ENCODE measurements around the gene SOD3. TPM values are rescaled to one million over a fixed set of nuclear protein-coding genes. Genes with fewer than 3 reads are reported as not detected.

SOD3 gene
- total and polyA plus RNA-seq, 9 of the 15 experiments (the other 6 are each of a cell fraction or from before 2014, with no cell fraction given), result 0.10 to 0.31 (median 0.24) TPM; not detected in 6

GRCh38 chr4:24810871-24811631 is 15.7 kb downstream of the SOD3 start:
- Histone ChIP-seq H3K4me3 (no peak overlapping the region), H3K79me2 (ENCODE audit: control insufficient read depth, insufficient read depth, low read length) (no peaks in the 10 kb centered on the region), H3K27ac (ENCODE audit: extremely low read depth, low read depth, low read length) (no peak overlapping the region), H3K4me1 (replicated peaks in 1 of 2; ENCODE audit: control insufficient read depth in 2 of 2, insufficient read depth in 2 of 2, low read length in 2 of 2) (peaks cover 0 to 2% of the 10 kb centered on the region in 2 experiments; a peak in 2 of 5 replicates), H3K9me1 (ENCODE audit: control insufficient read depth, insufficient read depth, low read length) (no peaks in the 10 kb centered on the region), H3K4me2 (ENCODE audit: insufficient read depth, low read length) (no peak overlapping the region), H3K9me3 (replicated peaks; ENCODE audit: control insufficient read depth, insufficient read depth, low read depth, low read length) (no peaks in the 10 kb centered on the region), H3K36me3 (ENCODE audit: control insufficient read depth, insufficient read depth, low read length) (no peaks in the 10 kb centered on the region), H3K27me3 (ENCODE audit: control insufficient read depth in 2 of 2, insufficient read depth in 2 of 2, low read length in 2 of 2) (peaks cover 3 to 35% of the 10 kb centered on the region in 2 experiments; a peak in 3 of 5 replicates), H3K9ac (ENCODE audit: insufficient read depth in 1 of 2, low read depth in 2 of 2, low read length in 2 of 2) (no peak overlapping the region), H2AFZ (ENCODE audit: low read depth, low read length) (no peak overlapping the region), H4K20me1 (replicated peaks; ENCODE audit: control insufficient read depth, insufficient read depth, low read length) (no peaks in the 10 kb centered on the region)
- TF ChIP-seq PHTF2 (CRISPR knock-in tag; IDR thresholded peaks at IDR 0.05), result no peak
- no peak for TF ChIP-seq ZNF24 (IDR thresholded peaks at IDR 0.05)
- TF ChIP-seq HMGN3 (IDR thresholded peaks at IDR 0.05; ENCODE audit: borderline replicate concordance, extremely low read depth, insufficient read length, low read depth, low read length), result no peak
- no peak for TF ChIP-seq TCFL5 (CRISPR knock-in tag; conservative IDR thresholded peaks at IDR 0.05)
- no peak for TF ChIP-seq L3MBTL2 (IDR thresholded peaks at IDR 0.05)
- no peak for TF ChIP-seq ZBTB7A (IDR thresholded peaks at IDR 0.05; ENCODE audit: borderline replicate concordance, control insufficient read depth, low read depth, low read length)
- no peak for TF ChIP-seq ZNF282 (CRISPR knock-in tag; IDR thresholded peaks at IDR 0.05)
- no peak for TF ChIP-seq NELFE (IDR thresholded peaks at IDR 0.05; ENCODE audit: insufficient read depth, insufficient read length)
- no peak for TF ChIP-seq CBFA2T2 (conservative IDR thresholded peaks at IDR 0.05)
- TF ChIP-seq SMAD3 (CRISPR knock-in tag; conservative IDR thresholded peaks at IDR 0.05), result no peak
- TF ChIP-seq RBM25 (IDR thresholded peaks at IDR 0.05; ENCODE audit: low read depth, low read length, severe bottlenecking), result no peak
- no peak for TF ChIP-seq ZNF217 (CRISPR knock-in tag; IDR thresholded peaks at IDR 0.05)
- TF ChIP-seq XRCC5 (IDR thresholded peaks at IDR 0.05; ENCODE audit: low read depth, low read length), result no peak
- no peak for TF ChIP-seq JUN (IDR thresholded peaks at IDR 0.05; ENCODE audit: borderline replicate concordance, low read depth, low read length)
- TF ChIP-seq JUN (CRISPR knock-in tag; IDR thresholded peaks at IDR 0.05; ENCODE audit: borderline replicate concordance), result no peak
- no peak for TF ChIP-seq ETS2 (tag; IDR thresholded peaks at IDR 0.05; ENCODE audit: borderline replicate concordance, poor library complexity, severe bottlenecking)
- TF ChIP-seq ZNF121 (CRISPR knock-in tag; conservative IDR thresholded peaks at IDR 0.05), result no peak
- no peak for TF ChIP-seq BRD9 (IDR thresholded peaks at IDR 0.05; ENCODE audit: low read depth, partially characterized antibody)
- POLR2A ChIA-PET, result no interaction called here
- no peak for FAIRE-seq
- intact Hi-C loops (cut with micrococcal nuclease) (no loop called here), in situ Hi-C loops (cut with MboI) (no loop called here)
- no TSS peak for BruUV-seq (replicated peaks)
- no peak for ATAC-seq
- 5% methylated on average over 6 of the region's 6 CpGs for WGBS (ENCODE audit: insufficient coverage, low coverage, missing lambda C conversion rate)
- no peak for DNase-seq (ENCODE audit: extremely low read depth in 1 of 4, low spot score in 3 of 4)
- CTCF ChIA-PET (ENCODE audit: low intra/inter-chr PET ratio), result no interaction called here

All from K562 (cell line).